NCI-H526 (cell line): ENCODE measurements around the gene ZNF107.
"Not testable (repeated sequence)": the region's sequence is repeated elsewhere in the genome, so short reads cannot be mapped to it uniquely, and the experiment has no call there.

Experiments used
- DNase-seq, 2 experiments: peaks; one replicate each; lab custom pipeline; 2025; lab: John Stamatoyannopoulos, UW

The ZNF107 gene

DNA sequence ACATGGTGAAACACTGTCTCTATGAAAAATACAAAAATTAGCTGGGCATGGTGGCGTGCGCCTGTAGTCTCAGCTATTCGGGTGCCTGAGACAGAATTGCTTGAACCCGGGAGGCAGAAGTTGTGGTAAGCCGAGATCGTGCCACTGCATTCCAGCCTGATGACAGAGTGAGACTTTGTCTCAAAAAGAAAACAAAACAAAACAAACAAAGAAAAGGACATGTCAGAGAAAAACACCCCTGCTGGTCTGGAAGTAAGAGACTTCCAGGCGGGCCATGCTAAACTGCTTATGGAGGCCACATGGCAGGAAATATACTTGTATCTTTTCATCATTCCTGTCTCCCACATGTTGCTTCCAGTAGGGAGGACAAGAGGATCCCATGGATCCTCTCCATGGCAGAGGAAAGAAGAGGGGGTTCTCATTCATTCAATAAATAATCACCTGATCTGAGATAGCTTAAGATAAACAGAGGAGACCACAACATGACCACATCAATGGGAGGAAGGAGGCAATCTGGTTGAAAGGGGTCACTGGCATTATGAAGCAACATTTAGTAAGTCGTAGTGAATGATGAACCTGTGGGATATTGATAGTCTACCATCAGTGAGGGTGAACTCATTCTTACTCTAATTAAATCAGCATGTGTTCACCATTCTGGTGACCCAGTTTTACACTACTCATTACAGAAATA, 67.8 kb downstream of the ZNF107 start:
- no peak for DNase-seq

DNA sequence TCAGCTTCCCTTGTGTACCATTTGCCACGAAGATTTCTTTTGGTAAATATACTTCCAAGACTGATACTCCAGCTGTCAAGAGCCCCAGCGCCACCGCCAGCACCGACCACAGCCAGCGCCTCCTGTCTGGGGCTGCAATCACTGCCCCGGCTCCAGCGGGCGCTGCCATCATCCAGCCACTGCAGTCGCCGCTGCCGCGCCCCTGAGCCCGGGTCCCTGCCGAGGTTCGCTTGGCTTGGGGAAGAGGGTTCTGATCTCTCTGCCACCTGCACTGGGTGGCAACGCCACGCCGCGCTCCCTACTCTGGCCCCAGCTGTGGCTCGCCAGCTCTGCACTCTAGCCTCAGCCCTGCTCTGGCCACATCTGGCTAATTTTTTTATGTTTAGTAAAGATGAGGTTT, 70.6 kb downstream of the ZNF107 start:
- DNase-seq, result no peak

DNA sequence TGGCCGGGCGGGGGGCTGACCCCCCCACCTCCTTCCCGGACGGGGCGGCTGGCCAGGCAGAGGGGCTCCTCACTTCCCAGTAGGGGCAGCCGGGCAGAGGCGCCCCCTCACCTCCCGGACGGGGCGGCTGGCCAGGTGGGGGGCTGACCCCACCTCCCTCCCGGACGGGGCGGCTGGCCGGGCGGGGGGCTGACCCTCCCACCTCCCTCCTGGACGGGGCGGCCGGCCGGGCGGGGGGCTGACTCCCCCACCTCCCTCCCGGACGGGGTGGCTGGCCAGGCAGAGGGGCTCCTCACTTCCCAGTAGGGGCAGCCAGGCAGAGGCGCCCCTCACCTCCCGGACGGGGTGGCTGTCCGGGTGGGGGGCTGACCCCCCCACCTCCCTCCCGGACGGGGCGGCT, 72.5 kb downstream of the ZNF107 start:
- DNase-seq, result not testable (repeated sequence)

DNA sequence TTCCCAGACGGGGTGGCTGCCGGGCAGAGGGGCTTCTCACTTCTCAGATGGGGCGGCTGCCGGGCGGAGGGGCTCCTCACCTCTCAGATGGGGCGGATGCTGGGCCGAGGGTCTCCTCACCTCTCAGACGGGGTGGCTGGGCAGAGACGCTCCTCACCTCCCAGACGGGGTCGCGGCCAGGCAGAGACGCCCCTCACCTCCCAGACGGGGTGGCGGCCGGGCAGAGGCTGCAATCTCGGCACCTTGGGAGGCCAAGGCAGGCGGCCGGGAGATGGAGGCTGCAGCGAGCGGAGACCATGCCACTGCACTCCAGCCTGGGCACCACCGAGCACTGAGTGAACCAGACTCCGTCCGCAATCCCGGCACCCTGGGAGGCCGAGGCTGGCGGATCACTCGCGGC, 73.0 kb downstream of the ZNF107 start:
- DNase-seq, result not testable (repeated sequence)

DNA sequence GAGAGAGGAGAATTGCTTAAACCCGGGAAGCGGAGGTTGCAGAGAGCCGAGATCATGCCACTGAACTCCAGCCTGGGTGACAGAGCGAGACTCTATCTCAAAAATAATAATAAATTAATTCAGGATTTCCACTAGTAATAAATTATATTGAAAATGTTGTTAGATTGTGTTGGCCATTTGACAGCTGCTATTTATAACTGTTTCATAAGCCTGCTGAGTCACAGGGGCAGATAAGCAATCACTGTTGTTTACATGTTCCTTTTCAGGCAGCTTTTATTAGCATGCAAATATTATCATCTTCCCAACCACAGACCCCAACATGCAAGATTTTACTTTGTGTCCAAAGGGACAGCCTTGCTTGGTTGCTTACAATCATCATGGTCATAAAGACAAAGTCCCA, 78.7 kb downstream of the ZNF107 start:
- DNase-seq, result no peak

DNA sequence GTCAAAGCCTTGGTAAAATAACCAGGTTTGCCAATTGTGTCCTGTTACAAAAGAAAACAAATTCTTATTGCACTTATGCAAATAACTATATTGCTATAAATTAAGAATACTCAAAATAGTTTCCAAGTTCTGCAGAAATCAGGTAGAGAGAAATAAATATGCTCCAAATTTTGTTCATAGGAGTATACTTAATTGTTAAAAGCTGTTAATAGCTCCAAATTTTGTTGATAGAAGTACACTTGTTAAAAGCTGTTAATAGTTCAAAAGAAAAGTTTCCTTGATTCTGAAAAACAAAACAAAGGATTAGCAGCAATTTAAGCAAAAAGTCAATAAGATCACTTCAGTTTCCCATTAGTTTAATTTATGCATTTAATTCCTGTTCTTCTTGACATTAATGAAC, 81.9 kb downstream of the ZNF107 start:
- no peak for DNase-seq

DNA sequence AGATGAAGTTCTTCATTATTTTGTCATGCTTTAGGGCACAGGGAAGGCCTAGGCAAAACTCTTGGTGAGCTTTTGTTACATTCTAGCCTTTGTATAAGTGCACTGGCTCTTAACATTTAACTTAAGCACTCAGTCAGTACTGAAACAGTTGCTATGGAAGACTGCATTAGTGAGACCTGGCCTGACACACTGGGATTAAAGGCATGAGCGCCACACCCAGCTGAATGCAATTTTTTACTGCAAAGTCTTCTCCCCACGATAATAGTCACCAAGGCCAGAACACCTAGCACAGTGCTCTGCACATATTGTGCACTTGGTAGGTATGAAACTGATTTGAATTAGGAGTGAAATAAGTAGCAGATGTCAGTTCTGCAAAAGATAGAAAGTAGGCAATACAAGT, 87.1 kb downstream of the ZNF107 start:
- DNase-seq, result no peak

DNA sequence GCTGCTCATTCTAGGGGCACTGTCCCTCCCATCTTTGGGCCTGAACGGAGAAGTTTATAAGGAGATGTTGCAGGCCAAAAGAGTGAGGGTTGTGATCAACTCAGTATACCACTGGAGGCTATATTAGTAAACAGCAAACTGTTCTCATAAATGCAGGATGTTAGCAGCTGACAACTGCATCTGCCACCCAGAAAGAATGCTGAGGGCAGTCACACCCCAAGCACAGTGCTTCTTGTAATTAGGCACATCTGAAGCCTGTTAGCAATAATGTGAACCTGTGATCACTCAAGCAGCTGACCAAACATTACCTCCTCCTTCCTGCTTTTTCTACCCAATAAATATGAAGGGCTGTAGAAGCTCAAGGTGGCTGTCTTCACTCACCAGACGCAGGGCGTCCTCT, 89.9 kb downstream of the ZNF107 start:
- DNase-seq, result no peak

DNA sequence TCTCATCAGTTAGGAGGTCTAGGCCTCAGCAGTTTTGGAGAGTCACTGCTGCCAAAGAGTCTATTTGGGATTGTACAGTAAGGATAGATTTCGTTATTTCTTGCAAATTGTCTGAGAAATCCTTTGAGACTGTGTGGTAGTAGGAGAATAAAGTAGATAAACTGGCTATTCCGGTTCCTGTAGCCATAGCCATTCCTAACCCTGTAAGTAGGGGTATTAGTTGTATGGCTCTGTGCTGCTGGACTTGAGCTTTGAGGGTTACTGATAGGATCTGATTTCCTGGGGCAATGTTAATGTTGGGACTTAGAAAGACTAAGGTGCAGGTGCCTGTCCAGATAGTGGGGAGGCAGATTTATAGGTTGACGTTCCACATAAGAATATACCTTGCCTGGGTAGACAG, 92.2 kb downstream of the ZNF107 start:
- peak in 1 of 2 experiments; percentile 21 for DNase-seq
